Peyer's patch (tissue), 4 donors: ENCODE measurements around the gene FLOT1. TPM values are rescaled to one million over a fixed set of nuclear protein-coding genes. Genes with fewer than 3 reads are reported as not detected.

Experiments
- DNase-seq, 3 donors: peaks; one replicate each; pipeline ENCODE4 v3.0.0-alpha.2; 2017 to 2019
- H3K27ac ChIP-seq, 4 donors: fragments of 200-600 bp; sonication (generic); one replicate each; pipeline ENCODE4 v1.5.1; 2016 to 2019
- H3K27me3 ChIP-seq, 2 donors: fragments of 200-600 bp; sonication (generic); one replicate each; pipeline ENCODE4 v1.5.1; 2019
- H3K36me3 ChIP-seq, 3 donors: fragments of 200-600 bp; sonication (generic); one replicate each; pipeline ENCODE4 v1.5.1; 2016 to 2019
- H3K4me1 ChIP-seq, 4 donors: fragments of 200-600 bp; sonication (generic); one replicate each; pipeline ENCODE4 v1.5.1; 2016 to 2019
- H3K4me3 ChIP-seq, 4 donors: fragments of 200-600 bp; sonication (generic); 1 replicate in 3 of 4; 2 replicates in 1 of 4; pipeline ENCODE4 v1.5.1; 2016 to 2019; ENCODE audit warnings: mild to moderate bottlenecking in 1 of 4
- H3K9me3 ChIP-seq, 4 donors: fragments of 200-600 bp; sonication (generic); one replicate each; pipeline ENCODE4 v1.5.1; 2016 to 2019; ENCODE audit warnings: mild to moderate bottlenecking in 1 of 4
- POLR2A ChIP-seq, 2 donors: fragments of 450-650 bp; IDR thresholded peaks; one replicate each; pipeline ENCODE4 v1.5.1; 2017; ENCODE audit warnings: antibody characterized with exemption in 2 of 2, mild to moderate bottlenecking in 2 of 2, moderate library complexity in 2 of 2
- total RNA-seq, 4 donors: library from RNA; depleted of rRNA; stranded (reverse); fragments of >200 nt; gene quantifications; one replicate each; pipeline ENCODE4 v1.1.0, GENCODE V29; 2016
- TF ChIP-seq, protein P1 (sequence below), 6 experiments: fragments of 450-650 bp in 4 of 6; fragments of 200-600 bp in 2 of 6; sonication (generic) in 1 of 6; IDR thresholded peaks; one replicate each; pipeline ENCODE4 v1.5.1; 2017 to 2019; ENCODE audit warnings: antibody characterized with exemption in 6 of 6, mild to moderate bottlenecking in 3 of 6, moderate library complexity in 1 of 6

The FLOT1 gene
- total RNA-seq, 4 donors from 2014 or later, result 74.1 to 151 (median 100) TPM

DNA sequence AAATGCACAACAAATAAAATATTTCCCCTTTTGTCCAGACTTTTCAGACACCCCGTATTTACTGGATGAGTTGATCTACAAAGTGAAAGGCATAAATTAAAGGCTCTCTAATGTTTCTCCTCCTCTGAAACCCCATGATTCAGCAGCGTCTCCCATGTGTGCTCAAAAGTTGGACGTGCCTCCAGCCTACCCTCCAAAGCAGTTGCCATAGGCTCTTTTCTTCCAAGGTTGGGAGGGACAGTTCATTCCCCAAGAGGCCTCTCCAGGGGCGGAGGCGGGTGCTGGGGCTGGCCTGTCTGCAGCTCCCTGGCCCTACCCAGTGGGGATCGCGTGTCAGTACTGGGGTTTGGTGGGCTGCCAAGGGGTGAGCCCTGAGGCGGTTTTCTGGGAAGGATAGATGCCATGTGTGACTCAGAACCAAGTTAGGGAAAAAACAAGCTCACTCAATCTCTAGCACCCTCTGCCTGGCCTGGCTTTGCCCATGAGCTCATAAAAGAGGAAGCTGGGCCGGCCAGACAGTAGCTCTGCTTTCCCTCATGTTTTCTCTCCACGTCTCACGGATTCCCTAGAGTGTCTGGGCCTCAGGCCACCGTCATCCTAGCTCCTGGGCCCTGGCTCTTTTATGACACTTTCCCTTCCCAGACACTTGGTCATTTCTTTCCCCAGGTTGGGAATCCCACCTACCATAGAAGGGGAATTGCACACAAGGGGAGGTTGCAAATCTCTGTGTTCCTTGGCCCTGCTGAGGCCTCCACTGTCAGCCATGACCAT lies 9.9 kb upstream of the FLOT1 start:
- H3K36me3 ChIP-seq, result no peaks in the 10 kb centered on the region
- H3K4me1 ChIP-seq, result peaks cover 0 to 44% (median 0%) of the 10 kb centered on the region in 4 donors
- TF ChIP-seq, protein P1, sequence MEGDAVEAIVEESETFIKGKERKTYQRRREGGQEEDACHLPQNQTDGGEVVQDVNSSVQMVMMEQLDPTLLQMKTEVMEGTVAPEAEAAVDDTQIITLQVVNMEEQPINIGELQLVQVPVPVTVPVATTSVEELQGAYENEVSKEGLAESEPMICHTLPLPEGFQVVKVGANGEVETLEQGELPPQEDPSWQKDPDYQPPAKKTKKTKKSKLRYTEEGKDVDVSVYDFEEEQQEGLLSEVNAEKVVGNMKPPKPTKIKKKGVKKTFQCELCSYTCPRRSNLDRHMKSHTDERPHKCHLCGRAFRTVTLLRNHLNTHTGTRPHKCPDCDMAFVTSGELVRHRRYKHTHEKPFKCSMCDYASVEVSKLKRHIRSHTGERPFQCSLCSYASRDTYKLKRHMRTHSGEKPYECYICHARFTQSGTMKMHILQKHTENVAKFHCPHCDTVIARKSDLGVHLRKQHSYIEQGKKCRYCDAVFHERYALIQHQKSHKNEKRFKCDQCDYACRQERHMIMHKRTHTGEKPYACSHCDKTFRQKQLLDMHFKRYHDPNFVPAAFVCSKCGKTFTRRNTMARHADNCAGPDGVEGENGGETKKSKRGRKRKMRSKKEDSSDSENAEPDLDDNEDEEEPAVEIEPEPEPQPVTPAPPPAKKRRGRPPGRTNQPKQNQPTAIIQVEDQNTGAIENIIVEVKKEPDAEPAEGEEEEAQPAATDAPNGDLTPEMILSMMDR (IDR thresholded peaks at IDR 0.05), result no peak
- TF ChIP-seq POLR2A (IDR thresholded peaks at IDR 0.05), result no peak
- H3K4me3 ChIP-seq, result no peak overlapping the region
- no peaks in the 10 kb centered on the region for H3K27me3 ChIP-seq
- peak; percentile 41 to 71 (median 64) for DNase-seq
- H3K27ac ChIP-seq, result peak overlapping the region; percentile 56 to 66 (median 57)
- no peaks in the 10 kb centered on the region for H3K9me3 ChIP-seq

DNA sequence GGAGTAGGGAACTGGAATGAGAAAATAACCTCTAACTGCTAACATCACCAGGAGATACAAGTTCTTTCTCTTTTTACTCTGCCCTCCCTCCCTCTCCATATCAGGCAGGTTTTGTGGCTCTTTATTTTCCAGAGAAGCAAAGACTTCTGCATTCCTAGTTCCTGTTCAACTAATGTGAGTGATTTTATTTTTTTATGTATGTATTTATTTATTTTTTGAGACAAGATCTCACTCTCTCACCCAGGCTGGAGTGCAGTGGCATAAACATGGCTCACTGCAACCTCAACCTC lies 7.8 kb upstream of the FLOT1 start:
- Histone ChIP-seq H3K36me3 (no peaks in the 10 kb centered on the region), H3K4me1 (peaks cover 0 to 44% (median 0%) of the 10 kb centered on the region in 4 donors), H3K9me3 (no peaks in the 10 kb centered on the region), H3K4me3 (no peak overlapping the region), H3K27me3 (no peaks in the 10 kb centered on the region), H3K27ac (peak overlapping the region in 3 of 4 donors; percentile 39 to 86 (median 66))
- DNase-seq, result no peak
- TF ChIP-seq, protein P1 (IDR thresholded peaks at IDR 0.05), result no peak

DNA sequence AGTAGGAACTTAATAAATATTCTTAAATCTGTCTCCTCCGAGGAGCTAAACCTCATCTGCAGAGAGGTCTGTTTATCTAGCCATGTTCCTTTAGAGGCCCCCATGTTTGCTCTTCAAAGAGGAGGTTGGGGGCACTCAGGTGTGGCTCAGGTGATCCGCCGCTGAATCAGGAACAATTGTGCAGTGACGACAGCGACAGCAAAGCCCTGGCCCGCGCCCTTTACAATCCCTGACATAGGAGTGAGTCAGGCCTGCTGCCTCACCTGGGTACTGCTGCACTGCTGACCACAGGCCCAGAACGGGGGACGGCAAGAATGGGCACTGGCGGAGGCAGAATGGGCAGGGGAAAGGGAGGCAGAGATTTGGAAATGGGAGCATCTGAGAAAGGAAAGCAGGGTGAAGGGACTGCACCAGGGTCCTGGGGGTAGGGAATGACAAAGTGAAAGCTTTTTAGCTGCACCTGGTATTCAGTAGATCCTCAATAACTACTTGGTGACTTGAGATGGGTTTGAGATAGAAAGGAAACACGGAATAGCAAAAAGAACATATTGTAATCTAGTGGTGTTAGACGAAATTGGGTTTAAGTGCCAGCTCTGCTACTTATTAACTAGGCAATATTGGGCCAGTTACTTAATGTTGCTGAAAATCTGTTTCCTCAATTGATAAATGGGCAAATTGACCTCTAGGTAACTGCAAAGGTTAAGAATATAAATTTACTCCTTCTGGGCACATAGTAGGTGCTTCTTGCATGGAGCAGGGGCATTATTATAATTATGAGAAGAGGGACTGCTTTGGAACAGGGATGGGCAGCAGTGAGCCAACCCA lies 7.3 kb upstream of the FLOT1 start:
- Histone ChIP-seq H3K36me3 (no peaks in the 10 kb centered on the region), H3K4me3 (no peak overlapping the region), H3K9me3 (no peaks in the 10 kb centered on the region), H3K27ac (peak overlapping the region in 3 of 4 donors; percentile 39 to 86 (median 66)), H3K27me3 (no peaks in the 10 kb centered on the region), H3K4me1 (peaks cover 0 to 49% (median 0%) of the 10 kb centered on the region in 4 donors)
- peak in 2 of 3 donors; percentile 82 to 87 for DNase-seq
- peak in 1 of 2 donors; percentile 70 for TF ChIP-seq POLR2A (IDR thresholded peaks at IDR 0.05)
- TF ChIP-seq, protein P1 (IDR thresholded peaks at IDR 0.05), result peak in 3 of 6 experiments; percentile 37 to 41 (median 38)

DNA sequence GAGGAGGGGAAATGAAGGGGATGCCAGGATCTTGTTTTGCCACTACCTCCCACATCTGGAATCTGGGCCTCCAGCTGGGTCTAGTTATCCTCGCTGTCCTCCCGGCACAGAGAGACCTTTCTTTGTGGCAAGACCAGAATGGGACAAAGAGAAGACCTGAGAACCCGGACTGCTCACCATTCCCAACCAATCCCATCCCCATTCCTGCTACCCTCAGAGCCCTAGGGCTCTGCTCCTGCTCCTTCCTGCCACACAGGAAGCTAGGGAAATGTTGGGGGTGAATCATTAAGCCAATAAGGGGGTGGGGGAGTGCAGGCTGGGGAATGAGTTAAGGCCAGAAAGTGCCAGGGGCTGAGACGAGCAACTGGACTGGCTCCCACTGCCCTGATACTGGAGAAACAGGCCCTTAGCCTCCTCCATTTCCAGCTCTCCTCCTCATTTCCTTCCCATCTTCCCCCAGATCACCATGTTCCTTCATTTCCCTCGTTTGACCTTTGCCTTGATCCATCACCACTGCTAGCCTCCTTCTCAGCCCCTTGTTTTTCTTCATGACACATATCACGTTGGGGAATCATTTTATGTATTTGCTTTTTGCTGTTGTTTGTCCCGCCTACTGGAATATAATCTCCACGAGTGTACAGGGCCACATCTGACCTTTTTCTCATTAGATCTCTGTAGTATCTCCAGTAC lies 6.5 kb upstream of the FLOT1 start:
- Histone ChIP-seq H3K27ac (peak overlapping the region in 3 of 4 donors; percentile 39 to 86 (median 66)), H3K27me3 (no peaks in the 10 kb centered on the region), H3K4me1 (peaks cover 0 to 52% (median 0%) of the 10 kb centered on the region in 4 donors), H3K36me3 (no peaks in the 10 kb centered on the region), H3K4me3 (no peak overlapping the region), H3K9me3 (no peaks in the 10 kb centered on the region)
- DNase-seq, result no peak
- TF ChIP-seq, protein P1 (IDR thresholded peaks at IDR 0.05), result no peak
- no peak for TF ChIP-seq POLR2A (IDR thresholded peaks at IDR 0.05)

DNA sequence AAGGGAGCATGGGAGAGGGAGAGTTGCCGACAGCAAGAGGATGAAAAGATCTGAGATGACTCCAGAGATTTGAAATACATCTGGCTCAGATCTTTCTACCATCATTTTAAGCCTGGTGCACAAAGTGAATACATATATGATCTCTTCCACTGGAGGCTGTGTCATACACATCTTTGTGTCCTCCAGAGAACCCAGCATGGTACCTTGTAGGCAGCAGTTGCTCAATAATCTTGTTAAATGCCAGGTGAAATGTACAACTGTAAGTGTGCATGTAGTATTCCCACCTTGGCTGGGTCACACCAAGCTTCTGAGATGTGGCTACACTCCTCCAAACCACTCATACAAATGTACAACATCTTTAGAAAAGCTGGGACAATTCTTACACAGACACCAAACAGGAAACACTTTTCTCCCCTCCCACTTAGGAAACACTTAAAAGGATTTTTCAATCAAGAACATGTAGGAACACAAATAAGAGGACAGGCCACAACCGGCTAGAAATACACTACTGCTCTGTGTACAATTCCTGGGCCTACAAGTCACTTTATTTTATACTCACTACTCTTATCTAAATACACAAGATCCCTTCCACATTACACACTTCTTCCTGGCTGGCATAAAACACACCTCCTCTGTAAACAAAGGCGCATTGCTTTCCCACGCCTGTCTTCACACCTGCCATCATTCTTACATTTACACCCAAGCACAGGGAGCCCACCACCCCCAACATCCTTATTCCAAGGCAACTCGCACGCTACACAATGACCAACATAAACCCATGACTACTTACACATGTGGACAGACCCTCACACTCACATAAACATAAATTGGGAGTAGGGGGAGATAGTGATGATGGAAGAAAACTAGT lies 5.6 kb upstream of the FLOT1 start:
- Histone ChIP-seq H3K4me1 (peaks cover 0 to 52% (median 0%) of the 10 kb centered on the region in 4 donors), H3K27me3 (no peaks in the 10 kb centered on the region), H3K9me3 (no peaks in the 10 kb centered on the region), H3K36me3 (no peaks in the 10 kb centered on the region), H3K27ac (peak overlapping the region in 3 of 4 donors; percentile 39 to 86 (median 66)), H3K4me3 (no peak overlapping the region)
- DNase-seq, result no peak
- TF ChIP-seq, protein P1 (IDR thresholded peaks at IDR 0.05), result no peak
- TF ChIP-seq POLR2A (IDR thresholded peaks at IDR 0.05), result no peak
